Measurements from ENCODE around the gene STARD5.
"Not testable (repeated sequence)": the region's sequence is repeated elsewhere in the genome, so short reads cannot be mapped to it uniquely, and the experiment has no call there.

The STARD5 gene

GRCh38 chr15:81357180-81357686 lies 33.3 kb upstream of the STARD5 start:
- H3K4me1 ChIP-seq: no peaks in the 10 kb centered on the region
- TF ChIP-seq CTCF (IDR thresholded peaks at IDR 0.05): no peak
- no peaks in the 10 kb centered on the region for H3K9me3 ChIP-seq (ENCODE audit: control insufficient read depth, low read length)
- no peak overlapping the region for H3K9ac ChIP-seq
- H3K36me3 ChIP-seq (ENCODE audit: control insufficient read depth, insufficient read depth, low read length): no peaks in the 10 kb centered on the region
- no peak overlapping the region for H3K4me3 ChIP-seq (ENCODE audit: low read depth, low read length)
- no peak overlapping the region for H2AFZ ChIP-seq
- no peak overlapping the region for H3K27ac ChIP-seq
- H3K79me2 ChIP-seq: no peaks in the 10 kb centered on the region
- H3K27me3 ChIP-seq (ENCODE audit: control insufficient read depth, insufficient read depth, low read length): no peaks in the 10 kb centered on the region
- no peak overlapping the region for H3K4me2 ChIP-seq (ENCODE audit: low read length)

GRCh38 chr15:81356252-81356651 lies 32.3 kb upstream of the STARD5 start:
- Histone ChIP-seq H3K4me2 (ENCODE audit: low read length) (no peak overlapping the region), H2AFZ (no peak overlapping the region), H3K27me3 (ENCODE audit: control insufficient read depth, insufficient read depth, low read length) (no peaks in the 10 kb centered on the region), H3K9me3 (ENCODE audit: control insufficient read depth, low read length) (no peaks in the 10 kb centered on the region), H3K9ac (no peak overlapping the region), H3K36me3 (ENCODE audit: control insufficient read depth, insufficient read depth, low read length) (no peaks in the 10 kb centered on the region), H3K79me2 (no peaks in the 10 kb centered on the region), H3K27ac (no peak overlapping the region), H3K4me3 (ENCODE audit: low read depth, low read length) (no peak overlapping the region), H3K4me1 (no peaks in the 10 kb centered on the region)
- TF ChIP-seq CTCF (IDR thresholded peaks at IDR 0.05): no peak

GRCh38 chr15:81351651-81352050 lies 27.7 kb upstream of the STARD5 start:
- Histone ChIP-seq H3K4me2 (ENCODE audit: low read length) (no peak overlapping the region), H3K4me3 (ENCODE audit: low read depth, low read length) (no peak overlapping the region), H3K9ac (no peak overlapping the region), H3K27ac (no peak overlapping the region), H3K36me3 (ENCODE audit: control insufficient read depth, insufficient read depth, low read length) (no peaks in the 10 kb centered on the region), H2AFZ (no peak overlapping the region), H3K79me2 (no peaks in the 10 kb centered on the region), H3K27me3 (ENCODE audit: control insufficient read depth, insufficient read depth, low read length) (no peaks in the 10 kb centered on the region), H3K9me3 (ENCODE audit: control insufficient read depth, low read length) (no peaks in the 10 kb centered on the region), H3K4me1 (no peaks in the 10 kb centered on the region)
- no peak for TF ChIP-seq CTCF (IDR thresholded peaks at IDR 0.05)

- no peaks in the 10 kb centered on the region for H3K4me1 ChIP-seq
- no peaks in the 10 kb centered on the region for H3K79me2 ChIP-seq
- TF ChIP-seq CTCF (IDR thresholded peaks at IDR 0.05): no peak
- no peak overlapping the region for H3K4me3 ChIP-seq (ENCODE audit: low read depth, low read length)
- no peak overlapping the region for H2AFZ ChIP-seq
- no peak overlapping the region for H3K9ac ChIP-seq
- no peaks in the 10 kb centered on the region for H3K9me3 ChIP-seq (ENCODE audit: control insufficient read depth, low read length)
- no peak overlapping the region for H3K4me2 ChIP-seq (ENCODE audit: low read length)
- H3K36me3 ChIP-seq (ENCODE audit: control insufficient read depth, insufficient read depth, low read length): no peaks in the 10 kb centered on the region
- no peaks in the 10 kb centered on the region for H3K27me3 ChIP-seq (ENCODE audit: control insufficient read depth, insufficient read depth, low read length)
- no peak overlapping the region for H3K27ac ChIP-seq
Observed at GRCh38 chr15:81349271-81349670, 25.3 kb upstream of the STARD5 start.

- H3K4me1 ChIP-seq; H3K36me3 ChIP-seq (ENCODE audit: control insufficient read depth, insufficient read depth, low read length); H3K4me3 ChIP-seq (ENCODE audit: low read depth, low read length); H3K79me2 ChIP-seq; H3K27ac ChIP-seq; H3K4me2 ChIP-seq (ENCODE audit: low read length); H3K9ac ChIP-seq; H3K9me3 ChIP-seq (ENCODE audit: control insufficient read depth, low read length); H3K27me3 ChIP-seq (ENCODE audit: control insufficient read depth, insufficient read depth, low read length); H2AFZ ChIP-seq: not testable (repeated sequence)
Observed at GRCh38 chr15:81348691-81349090, 24.8 kb upstream of the STARD5 start.
